22Rv1 (cell line): ENCODE results near the gene C1orf94.

Experiments
- H3K27ac ChIP-seq: fragments of 450-650 bp; 2 replicates; pipeline ENCODE4 v1.5.1; 2017
- ZFX ChIP-seq: fragments of 450-650 bp; IDR thresholded peaks from 2 replicates; pipeline ENCODE4 v1.6.1; 2017; ENCODE audit warnings: antibody characterized with exemption, borderline replicate concordance
- TF ChIP-seq, protein P1 (sequence below): fragments of 450-650 bp; IDR thresholded peaks from 2 replicates; pipeline ENCODE4 v1.5.1; 2017; ENCODE audit warnings: mild to moderate bottlenecking

Gene C1orf94

DNA sequence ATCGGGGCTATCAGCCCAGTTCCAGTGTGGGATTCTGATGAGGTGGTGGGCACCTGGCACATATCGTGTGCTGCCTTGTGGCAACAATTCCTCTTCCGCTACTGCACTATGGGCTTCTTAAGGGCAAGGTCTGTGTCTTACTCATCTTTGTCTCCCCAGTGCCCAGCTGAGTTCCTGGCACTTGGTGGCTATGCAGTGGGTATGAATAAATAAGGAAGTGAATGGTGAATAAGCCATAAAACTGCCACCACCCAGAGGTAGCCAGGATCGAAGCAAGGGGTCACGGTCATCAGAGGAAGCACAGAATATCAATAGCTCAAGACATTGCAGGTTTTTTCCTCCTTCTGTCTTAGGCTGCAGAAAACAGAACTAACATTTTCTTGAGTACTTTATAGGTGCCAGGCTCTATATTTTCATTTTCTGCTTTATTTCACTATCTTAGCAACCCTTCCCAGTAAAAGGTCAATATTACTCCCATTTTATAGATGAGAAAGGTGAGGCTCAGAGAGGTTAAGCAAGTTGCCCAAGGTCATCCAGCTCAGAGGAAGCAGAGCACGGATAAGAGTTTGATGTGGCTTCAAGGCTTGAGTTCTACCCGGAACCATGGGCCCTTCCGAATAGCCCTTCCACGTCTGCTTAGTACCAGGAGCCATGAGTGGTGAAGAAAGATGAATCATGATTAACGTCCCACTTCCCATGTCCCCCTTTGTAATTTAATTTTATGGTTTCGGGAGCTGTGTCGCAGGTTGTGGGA is 10.2 kb downstream of the C1orf94 start:
- no peak overlapping the region for H3K27ac ChIP-seq
- TF ChIP-seq, protein P1, sequence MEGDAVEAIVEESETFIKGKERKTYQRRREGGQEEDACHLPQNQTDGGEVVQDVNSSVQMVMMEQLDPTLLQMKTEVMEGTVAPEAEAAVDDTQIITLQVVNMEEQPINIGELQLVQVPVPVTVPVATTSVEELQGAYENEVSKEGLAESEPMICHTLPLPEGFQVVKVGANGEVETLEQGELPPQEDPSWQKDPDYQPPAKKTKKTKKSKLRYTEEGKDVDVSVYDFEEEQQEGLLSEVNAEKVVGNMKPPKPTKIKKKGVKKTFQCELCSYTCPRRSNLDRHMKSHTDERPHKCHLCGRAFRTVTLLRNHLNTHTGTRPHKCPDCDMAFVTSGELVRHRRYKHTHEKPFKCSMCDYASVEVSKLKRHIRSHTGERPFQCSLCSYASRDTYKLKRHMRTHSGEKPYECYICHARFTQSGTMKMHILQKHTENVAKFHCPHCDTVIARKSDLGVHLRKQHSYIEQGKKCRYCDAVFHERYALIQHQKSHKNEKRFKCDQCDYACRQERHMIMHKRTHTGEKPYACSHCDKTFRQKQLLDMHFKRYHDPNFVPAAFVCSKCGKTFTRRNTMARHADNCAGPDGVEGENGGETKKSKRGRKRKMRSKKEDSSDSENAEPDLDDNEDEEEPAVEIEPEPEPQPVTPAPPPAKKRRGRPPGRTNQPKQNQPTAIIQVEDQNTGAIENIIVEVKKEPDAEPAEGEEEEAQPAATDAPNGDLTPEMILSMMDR = no peak
- no peak for TF ChIP-seq ZFX

DNA sequence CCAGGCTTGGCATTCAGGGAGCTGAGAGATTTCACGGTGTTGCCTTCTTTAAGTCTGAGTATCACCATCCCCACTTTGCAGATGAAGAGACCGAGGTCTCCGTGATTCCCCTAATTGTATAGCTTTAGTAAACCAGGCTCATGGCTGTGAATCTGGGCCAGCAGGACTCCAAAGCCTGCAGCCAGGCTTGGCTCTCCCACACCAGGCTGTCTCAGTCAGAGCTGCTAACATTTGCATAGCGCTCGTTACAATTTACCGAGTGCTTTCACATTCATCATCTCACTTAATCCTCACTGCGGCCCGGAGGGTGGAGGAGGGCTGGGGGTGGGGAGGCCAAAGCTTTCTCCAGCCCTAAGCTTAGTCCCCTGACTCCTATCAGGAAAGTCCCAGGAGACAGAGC is 11.7 kb downstream of the C1orf94 start:
- no peak overlapping the region for H3K27ac ChIP-seq

DNA sequence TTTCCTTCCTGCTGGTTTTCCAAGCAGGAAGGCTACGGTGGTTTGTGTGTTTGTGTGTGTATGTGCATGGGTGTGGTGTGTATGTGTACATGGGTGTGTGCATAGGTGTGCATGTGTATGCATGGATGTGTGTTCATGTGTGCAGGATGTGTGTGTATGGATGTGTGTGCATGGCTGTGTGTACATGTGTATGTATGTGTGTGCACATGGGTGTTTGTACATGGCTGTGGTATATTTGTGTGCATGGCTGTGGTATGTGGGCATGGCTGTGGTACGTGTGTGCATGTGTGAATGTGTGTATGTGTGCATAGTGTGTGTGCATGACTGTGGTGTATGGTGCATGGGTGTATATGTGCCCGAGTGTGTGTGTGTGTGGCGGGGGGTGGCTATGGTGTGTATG is 12.3 kb downstream of the C1orf94 start:
- no peak overlapping the region for H3K27ac ChIP-seq
- TF ChIP-seq ZFX = no peak
- TF ChIP-seq, protein P1 = no peak

More for the DNA sequence above, 11.7 kb downstream of the C1orf94 start:
- TF ChIP-seq, protein P1 = no peak
- TF ChIP-seq ZFX = no peak

DNA sequence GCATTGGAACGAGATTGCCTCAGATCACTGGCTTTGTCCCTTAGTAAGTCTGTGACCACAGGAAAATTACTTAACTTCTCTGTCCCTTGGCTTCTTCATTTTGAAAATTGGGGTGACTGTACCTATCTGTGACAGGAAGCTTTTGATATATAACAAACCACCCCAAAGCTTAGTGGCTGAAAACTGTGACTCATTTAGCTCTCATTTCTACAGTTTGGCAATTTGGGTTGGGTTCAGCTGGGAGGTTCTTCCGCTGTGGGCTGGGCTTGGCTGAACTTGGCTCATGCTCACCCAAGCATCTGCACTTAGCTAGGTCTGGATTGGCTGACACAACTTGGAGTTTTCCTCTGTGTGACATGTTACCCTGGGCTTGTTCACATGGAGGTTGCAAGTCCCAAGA is 14.0 kb downstream of the C1orf94 start:
- TF ChIP-seq, protein P1 = no peak
- no peak for TF ChIP-seq ZFX
- no peak overlapping the region for H3K27ac ChIP-seq

DNA sequence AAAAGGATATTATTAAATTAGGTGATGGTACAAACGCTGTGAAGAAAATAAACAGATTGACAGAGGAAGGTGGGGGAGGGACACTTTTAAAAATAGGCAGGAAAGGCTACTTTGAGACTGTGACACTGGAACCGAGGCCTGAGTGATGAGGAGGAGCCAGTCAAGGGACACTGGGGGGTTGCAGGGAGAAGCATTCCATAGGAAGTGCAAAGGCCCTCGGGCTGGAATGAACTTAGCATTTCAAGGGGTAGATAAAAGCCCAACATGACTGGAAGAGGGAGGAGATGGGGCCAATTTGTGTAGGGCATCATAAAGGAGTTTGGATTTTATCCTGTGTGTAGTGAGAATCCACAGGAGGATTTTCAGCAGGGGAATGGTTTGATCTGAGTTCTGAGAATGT is 15.9 kb downstream of the C1orf94 start:
- no peak overlapping the region for H3K27ac ChIP-seq
- no peak for TF ChIP-seq ZFX
- TF ChIP-seq, protein P1 = no peak

DNA sequence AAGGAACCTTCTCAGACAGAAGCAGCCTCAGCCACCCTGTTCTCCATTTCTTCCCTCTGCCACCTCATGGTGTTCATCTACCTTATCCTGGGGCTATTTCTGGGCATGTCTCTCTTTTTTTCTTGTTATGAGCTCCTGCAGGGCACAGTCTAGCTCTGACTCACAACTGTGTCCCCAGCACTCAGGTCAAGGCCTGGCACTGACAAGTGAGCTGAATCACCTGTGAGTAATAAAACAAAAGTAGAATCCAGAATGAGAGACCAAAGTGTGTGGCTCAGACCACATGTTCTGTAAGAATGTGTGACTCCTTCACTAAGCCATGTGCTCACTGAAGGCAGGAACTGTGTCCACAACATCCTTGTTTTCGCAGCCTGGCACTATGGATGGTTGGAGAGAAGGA is 23.2 kb downstream of the C1orf94 start:
- H3K27ac ChIP-seq = no peak overlapping the region
- no peak for TF ChIP-seq ZFX
- TF ChIP-seq, protein P1 = no peak

DNA sequence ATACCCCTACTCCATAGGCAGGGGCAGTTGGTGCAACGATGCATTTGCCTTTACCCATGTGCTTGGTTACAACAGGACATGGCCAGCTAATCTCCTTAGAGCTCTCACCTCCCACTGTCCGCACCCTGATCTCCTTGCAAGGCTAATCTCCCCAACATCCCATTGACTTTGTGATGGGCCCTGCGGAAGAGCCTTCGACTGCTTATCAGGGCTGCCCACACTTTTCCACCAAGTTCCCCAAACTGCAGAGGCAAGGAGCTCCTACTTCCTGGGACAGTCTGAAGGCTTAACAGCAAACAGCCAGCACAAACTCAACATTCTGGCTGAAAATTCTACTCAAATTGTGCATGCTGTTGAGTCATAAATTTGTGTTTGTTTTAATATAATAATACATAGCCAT is 36.0 kb downstream of the C1orf94 start:
- no peak overlapping the region for H3K27ac ChIP-seq
- TF ChIP-seq ZFX = no peak
- TF ChIP-seq, protein P1 = no peak
